GM12878 (cell line): ENCODE data around the gene MRPL1. TPM values are rescaled to one million over a fixed set of nuclear protein-coding genes. Genes with fewer than 3 reads are reported as not detected.
"Not testable (repeated sequence)": the region's sequence is repeated elsewhere in the genome, so short reads cannot be mapped to it uniquely, and the experiment has no call there.

Source experiments
- ATAC-seq: fragments of 200-7000 bp; cut with Tn5 transposase; 3 replicates; pipeline ENCODE4 v1.9.1; 2020; ENCODE audit warnings: mild to moderate bottlenecking, moderate library complexity
- BruUV-seq: library from RNA; stranded (reverse); fragments of 400-500 nt; replicated peaks from 2 replicates; lab custom pipeline; 2021; lab: Mats Ljungman, UMichigan
- CTCF ChIA-PET: fragments of 300-600 bp; sonication (Branson Sonifier 250); formaldehyde crosslinking; extraction: SDS; loops from one replicate; lab custom pipeline; 2021; ENCODE audit warnings: inconsistent platforms; lab: Yijun Ruan, JAX
- POLR2A ChIA-PET: fragments of 350-600 bp; formaldehyde crosslinking; extraction: SDS; loops from one replicate; lab custom pipeline; 2021; ENCODE audit warnings: inconsistent platforms; lab: Charles Lee
- RAD21 ChIA-PET: fragments of 300-600 bp; sonication (Branson Sonifier 250); formaldehyde crosslinking; loops from one replicate; lab custom pipeline; 2023; ENCODE audit warnings: antibody characterized with exemption; ENCODE audit not compliant: unreplicated experiment; lab: Charles Lee
- SMC1A ChIA-PET: fragments of 300-600 bp; sonication (Branson Sonifier 250); formaldehyde crosslinking; loops from one replicate; lab custom pipeline; 2023; ENCODE audit not compliant: unreplicated experiment, uncharacterized antibody; lab: Charles Lee
- DNase-seq: peaks from one replicate; pipeline ENCODE4 v3.0.0-alpha.2; 2011; ENCODE audit warnings: low read depth, low spot score
- FAIRE-seq: peaks from 3 replicates; lab custom pipeline; 2011; peaks lifted over from hg19 to GRCh38; lab: Jason Lieb, UNC
- H2AFZ ChIP-seq: 2 replicates; pipeline ENCODE4 v1.6.0; 2011; ENCODE audit warnings: low read depth, low read length, control low read depth; ENCODE audit not compliant: control insufficient read depth
- H3K27ac ChIP-seq: 2 replicates; pipeline ENCODE4 v1.5.1; 2011; ENCODE audit warnings: control low read depth; ENCODE audit not compliant: control insufficient read depth, insufficient read depth
- H3K27me3 ChIP-seq, 2 experiments: replicated peaks in 1 of 2; 2 replicates each; pipeline versions ENCODE4 v1.6.0 to v1.6.1; 2011; ENCODE audit warnings: low read length in 1 of 2; ENCODE audit not compliant: control insufficient read depth in 2 of 2, insufficient read depth in 2 of 2
- H3K36me3 ChIP-seq, 2 experiments: 2 replicates each; pipeline ENCODE4 v1.5.1; 2011; ENCODE audit warnings: low read length in 1 of 2; ENCODE audit not compliant: control insufficient read depth in 2 of 2, insufficient read depth in 2 of 2
- H3K4me1 ChIP-seq: 2 replicates; pipeline ENCODE4 v1.6.1; 2011; ENCODE audit warnings: mild to moderate bottlenecking, low read length, moderate library complexity, mixed read lengths; ENCODE audit not compliant: control insufficient read depth, insufficient read depth
- H3K4me2 ChIP-seq: 2 replicates; pipeline ENCODE4 v1.6.0; 2011; ENCODE audit warnings: control low read depth; ENCODE audit not compliant: control insufficient read depth, insufficient read depth
- H3K4me3 ChIP-seq: fragments of 200-600 bp; sonication (generic); 2 replicates; pipeline ENCODE4 v1.5.1; 2016
- H3K79me2 ChIP-seq: 2 replicates; pipeline ENCODE4 v1.6.0; 2011; ENCODE audit warnings: low read length; ENCODE audit not compliant: control insufficient read depth, insufficient read depth
- H3K9ac ChIP-seq: 2 replicates; pipeline ENCODE4 v1.8.0; 2011; ENCODE audit warnings: low read length, control low read depth, mixed read lengths; ENCODE audit not compliant: control insufficient read depth, insufficient read depth
- H3K9me3 ChIP-seq: replicated peaks from 3 replicates; pipeline ENCODE4 v1.5.1; 2011; ENCODE audit warnings: mild to moderate bottlenecking, low read length; ENCODE audit not compliant: control insufficient read depth, insufficient read depth
- H4K20me1 ChIP-seq: 2 replicates; pipeline ENCODE4 v1.6.0; 2011; ENCODE audit not compliant: control insufficient read depth, insufficient read depth
- ATF7 ChIP-seq: fragments of 450-650 bp; IDR thresholded peaks from 2 replicates; pipeline ENCODE4 v1.6.1; 2016; ENCODE audit warnings: low read depth, mild to moderate bottlenecking
- CBFB ChIP-seq: IDR thresholded peaks from 2 replicates; pipeline ENCODE4 v1.6.1; 2016; ENCODE audit warnings: antibody characterized with exemption, low read depth
- ESRRA ChIP-seq: IDR thresholded peaks from 2 replicates; pipeline ENCODE4 v1.6.1; 2012; ENCODE audit warnings: mild to moderate bottlenecking, low read length, improper control_type of control experiment
- FOXM1 ChIP-seq: IDR thresholded peaks from 2 replicates; pipeline ENCODE4 v1.6.1; 2012; ENCODE audit warnings: low read depth, mild to moderate bottlenecking, inconsistent platforms, low read length, moderate library complexity
- HDGF ChIP-seq: fragments of 450-650 bp; IDR thresholded peaks from 2 replicates; pipeline ENCODE4 v1.6.1; 2016; ENCODE audit warnings: antibody characterized with exemption
- IKZF1 ChIP-seq: fragments of 450-650 bp; conservative IDR thresholded peaks from 2 replicates; pipeline ENCODE4 v1.6.1; 2017; ENCODE audit warnings: antibody characterized with exemption, mild to moderate bottlenecking
- JUNB ChIP-seq: IDR thresholded peaks from 2 replicates; pipeline ENCODE4 v1.6.1; 2016; ENCODE audit warnings: antibody characterized with exemption, mild to moderate bottlenecking
- NFIC ChIP-seq: IDR thresholded peaks from 2 replicates; pipeline ENCODE4 v1.6.1; 2012; ENCODE audit warnings: low read depth, mild to moderate bottlenecking, inconsistent platforms, low read length, moderate library complexity
- RB1 ChIP-seq: fragments of 450-650 bp; formaldehyde crosslinking; IDR thresholded peaks from 2 replicates; pipeline ENCODE4 v1.6.1; 2017; ENCODE audit warnings: mild to moderate bottlenecking, borderline replicate concordance
- RCOR1 ChIP-seq: conservative IDR thresholded peaks from 2 replicates; pipeline ENCODE4 v1.6.1; 2012; ENCODE audit warnings: low read depth, low read length, improper control_type of control experiment
- SPI1 ChIP-seq: IDR thresholded peaks from 2 replicates; pipeline ENCODE4 v1.6.1; 2011; ENCODE audit warnings: low read depth, mild to moderate bottlenecking, low read length, moderate library complexity, borderline replicate concordance; ENCODE audit not compliant: insufficient read depth
- YBX1 ChIP-seq: fragments of 450-650 bp; IDR thresholded peaks from 2 replicates; pipeline ENCODE4 v1.6.1; 2016; ENCODE audit warnings: antibody characterized with exemption
- ZNF207 ChIP-seq: fragments of 450-650 bp; IDR thresholded peaks from 2 replicates; pipeline ENCODE4 v1.6.1; 2014; ENCODE audit warnings: antibody characterized with exemption, mild to moderate bottlenecking, borderline replicate concordance
- WGBS: methylation state at CpG from one replicate; pipeline ENCODE4 v1.1.6; 2016; ENCODE audit warnings: low lambda C conversion rate; ENCODE audit not compliant: insufficient replicate concordance, insufficient coverage; ENCODE audit errors: missing lambda C conversion rate; 5-methylcytosine and 5-hydroxymethylcytosine counted together
- in situ Hi-C: fragments of 300-500 bp; cut with MboI; formaldehyde crosslinking; loops from 9 replicates; pipeline ENCODE4 v1.14.3; 2018; ENCODE audit warnings: mixed read lengths
- intact Hi-C: fragments of 100-400 bp; cut with micrococcal nuclease; formaldehyde crosslinking; loops from one replicate; pipeline ENCODE4 v1.14.2; 2022; ENCODE audit not compliant: unreplicated experiment
- polyA plus RNA-seq, 11 experiments: library from polyadenylated mRNA; depleted of rRNA in 4 of 11; unstranded in 6 of 11; stranded (reverse) in 5 of 11; fragments of >200 nt; fragmentation: Nextera tagmentation in 4 of 11; fragmentation: Illumina TruSeq in 1 of 11; extraction: Ambion mirVana in 4 of 11; extraction: Trizol in 1 of 11; gene quantifications; 1 replicate in 1 of 11; 2 replicates in 10 of 11; pipeline versions ENCODE4 v1.2.1 to v1.2.3, GENCODE V29; 2011 to 2016; ENCODE audit warnings: inconsistent platforms in 2 of 11, missing spikeins in 2 of 11, low read depth in 1 of 11
- total RNA-seq, 4 experiments: library from RNA; depleted of rRNA in 3 of 4; stranded (reverse); fragments of >200 nt in 3 of 4; fragmentation: Illumina TruSeq in 1 of 4; extraction: Trizol in 1 of 4; gene quantifications; 2 replicates each; pipeline versions ENCODE4 v1.2.1 to v1.2.3, GENCODE V29; 2013 to 2021
- TF ChIP-seq, protein P1 (sequence below): fragments of 450-650 bp; IDR thresholded peaks from 2 replicates; pipeline ENCODE4 v1.6.1; 2017; ENCODE audit warnings: mild to moderate bottlenecking
- TF ChIP-seq, protein P2 (sequence below): IDR thresholded peaks from 2 replicates; pipeline ENCODE4 v1.6.1; 2012; ENCODE audit warnings: low read depth, low read length, improper control_type of control experiment
- TF ChIP-seq, protein P3 (sequence below): IDR thresholded peaks from 2 replicates; pipeline ENCODE4 v1.6.1; 2011; ENCODE audit warnings: mild to moderate bottlenecking, low read depth, low read length, moderate library complexity; ENCODE audit not compliant: insufficient replicate concordance

Gene MRPL1
- total and polyA plus RNA-seq, 10 of the 15 experiments (the other 5 are each of a cell fraction or from before 2014, with no cell fraction given) = 20.2 to 35.7 (median 28.2) TPM

DNA sequence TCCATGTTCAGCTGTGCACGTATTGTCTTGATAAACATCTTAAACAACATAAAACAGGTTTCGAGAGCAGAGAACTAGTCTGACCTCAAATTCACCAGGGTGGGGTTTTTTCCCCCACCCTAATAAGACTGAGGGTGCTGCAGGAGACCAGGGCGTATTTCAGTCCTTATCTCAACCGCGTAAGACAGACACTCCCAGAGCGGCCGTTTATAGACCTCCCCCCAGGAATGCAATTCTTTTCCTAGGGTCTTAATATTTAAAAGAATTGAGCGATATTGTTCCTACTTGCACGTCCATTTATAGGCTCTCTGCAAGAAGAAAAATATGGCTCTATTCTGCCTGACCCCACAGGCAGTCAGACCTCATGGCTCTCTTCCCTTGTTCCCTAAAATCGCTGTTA, 83.3 kb downstream of the MRPL1 start:
- H3K4me2 ChIP-seq, ATAC-seq, RAD21 ChIA-PET, SMC1A ChIA-PET, H2AFZ ChIP-seq, in situ Hi-C loops, H3K36me3 ChIP-seq, BruUV-seq, DNase-seq, H4K20me1 ChIP-seq, H3K79me2 ChIP-seq, H3K9me3 ChIP-seq, H3K27me3 ChIP-seq, CTCF ChIA-PET, H3K4me3 ChIP-seq, H3K27ac ChIP-seq: not testable (repeated sequence)
- TF ChIP-seq, protein P1, sequence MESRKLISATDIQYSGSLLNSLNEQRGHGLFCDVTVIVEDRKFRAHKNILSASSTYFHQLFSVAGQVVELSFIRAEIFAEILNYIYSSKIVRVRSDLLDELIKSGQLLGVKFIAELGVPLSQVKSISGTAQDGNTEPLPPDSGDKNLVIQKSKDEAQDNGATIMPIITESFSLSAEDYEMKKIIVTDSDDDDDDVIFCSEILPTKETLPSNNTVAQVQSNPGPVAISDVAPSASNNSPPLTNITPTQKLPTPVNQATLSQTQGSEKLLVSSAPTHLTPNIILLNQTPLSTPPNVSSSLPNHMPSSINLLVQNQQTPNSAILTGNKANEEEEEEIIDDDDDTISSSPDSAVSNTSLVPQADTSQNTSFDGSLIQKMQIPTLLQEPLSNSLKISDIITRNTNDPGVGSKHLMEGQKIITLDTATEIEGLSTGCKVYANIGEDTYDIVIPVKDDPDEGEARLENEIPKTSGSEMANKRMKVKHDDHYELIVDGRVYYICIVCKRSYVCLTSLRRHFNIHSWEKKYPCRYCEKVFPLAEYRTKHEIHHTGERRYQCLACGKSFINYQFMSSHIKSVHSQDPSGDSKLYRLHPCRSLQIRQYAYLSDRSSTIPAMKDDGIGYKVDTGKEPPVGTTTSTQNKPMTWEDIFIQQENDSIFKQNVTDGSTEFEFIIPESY = peak; percentile 94
- TF ChIP-seq, all 136 proteins: peak for 1; not testable (repeated sequence) for 135
- intact Hi-C loops, FAIRE-seq, H3K4me1 ChIP-seq, POLR2A ChIA-PET, H3K9ac ChIP-seq: not testable (repeated sequence)
- 90% methylated on average over 10 of the region's 10 CpGs for WGBS

DNA sequence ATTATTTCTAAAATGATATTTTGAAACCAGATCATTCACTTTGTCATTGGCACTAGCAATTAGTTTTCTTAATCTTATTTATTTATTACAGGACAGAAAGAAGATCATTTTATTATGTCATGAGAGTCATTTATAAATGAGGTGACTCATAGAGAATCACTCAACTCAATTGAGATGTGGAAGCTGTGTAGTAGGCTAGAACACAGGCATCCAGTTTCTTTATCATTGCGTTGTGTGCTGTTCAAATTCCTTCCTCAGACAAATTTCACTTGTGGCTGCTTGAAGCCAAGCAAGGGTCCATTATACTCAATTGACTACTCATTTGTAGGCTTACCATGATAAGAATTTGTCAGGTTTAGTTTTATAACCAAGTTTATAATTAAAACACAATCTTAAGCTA, 87.6 kb downstream of the MRPL1 start:
- no peaks in the 10 kb centered on the region; a peak in 2 of 4 replicates for H3K36me3 ChIP-seq
- H3K27me3 ChIP-seq = no peaks in the 10 kb centered on the region
- H2AFZ ChIP-seq = no peak overlapping the region
- no peaks in the 10 kb centered on the region; the same call in 2 of the 3 replicates for H3K9me3 ChIP-seq
- H3K4me3 ChIP-seq = no peak overlapping the region
- no peak overlapping the region for H3K9ac ChIP-seq
- H3K27ac ChIP-seq = no peak overlapping the region
- H3K4me1 ChIP-seq = no peaks in the 10 kb centered on the region
- H3K79me2 ChIP-seq = no peaks in the 10 kb centered on the region
- WGBS = 100% methylated on average over 1 of the region's 1 CpG
- in situ Hi-C loops = loop anchor here (10.0 kb wide), 1 partner anchor 905 kb away; no protein-coding TSS in a partner anchor
- no peak for DNase-seq
- BruUV-seq = no TSS peak
- RAD21 ChIA-PET = no interaction called here
- H3K4me2 ChIP-seq = no peak overlapping the region
- SMC1A ChIA-PET = no interaction called here
- H4K20me1 ChIP-seq = no peaks in the 10 kb centered on the region
- intact Hi-C loops = loop anchor here (10.0 kb wide), 1 partner anchor 975 kb away; no protein-coding TSS in a partner anchor
- CTCF ChIA-PET = interaction anchor here (1.2 kb wide), 1 partner anchor 10 kb away, joined by 4 read pairs; no protein-coding TSS in a partner anchor
- FAIRE-seq = no peak
- POLR2A ChIA-PET = no interaction called here
- no peak for ATAC-seq
- TF ChIP-seq CBFB (no peak), JUNB (no peak), ATF7 (no peak), YBX1 (no peak), RB1 (no peak), RCOR1 (no peak), ZNF207 (no peak), NFIC (no peak), ESRRA (no peak), FOXM1 (no peak), IKZF1 (no peak), SPI1 (no peak), HDGF (no peak)
- TF ChIP-seq, protein P2, sequence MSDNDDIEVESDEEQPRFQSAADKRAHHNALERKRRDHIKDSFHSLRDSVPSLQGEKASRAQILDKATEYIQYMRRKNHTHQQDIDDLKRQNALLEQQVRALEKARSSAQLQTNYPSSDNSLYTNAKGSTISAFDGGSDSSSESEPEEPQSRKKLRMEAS = no peak
- TF ChIP-seq, protein P3, sequence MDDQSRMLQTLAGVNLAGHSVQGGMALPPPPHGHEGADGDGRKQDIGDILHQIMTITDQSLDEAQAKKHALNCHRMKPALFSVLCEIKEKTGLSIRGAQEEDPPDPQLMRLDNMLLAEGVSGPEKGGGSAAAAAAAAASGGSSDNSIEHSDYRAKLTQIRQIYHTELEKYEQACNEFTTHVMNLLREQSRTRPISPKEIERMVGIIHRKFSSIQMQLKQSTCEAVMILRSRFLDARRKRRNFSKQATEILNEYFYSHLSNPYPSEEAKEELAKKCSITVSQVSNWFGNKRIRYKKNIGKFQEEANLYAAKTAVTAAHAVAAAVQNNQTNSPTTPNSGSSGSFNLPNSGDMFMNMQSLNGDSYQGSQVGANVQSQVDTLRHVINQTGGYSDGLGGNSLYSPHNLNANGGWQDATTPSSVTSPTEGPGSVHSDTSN = no peak
